VCaP (cell line): ENCODE measurements around the gene NME4.

Experiments used
- H3K27ac ChIP-seq: fragments of 450-650 bp; 2 replicates; pipeline ENCODE4 v1.5.1; 2017
- TF ChIP-seq, protein P1 (sequence below): fragments of 450-650 bp; conservative IDR thresholded peaks from 2 replicates; pipeline ENCODE4 v1.5.1; 2017; ENCODE audit warnings: mild to moderate bottlenecking, moderate library complexity

NME4 gene

DNA sequence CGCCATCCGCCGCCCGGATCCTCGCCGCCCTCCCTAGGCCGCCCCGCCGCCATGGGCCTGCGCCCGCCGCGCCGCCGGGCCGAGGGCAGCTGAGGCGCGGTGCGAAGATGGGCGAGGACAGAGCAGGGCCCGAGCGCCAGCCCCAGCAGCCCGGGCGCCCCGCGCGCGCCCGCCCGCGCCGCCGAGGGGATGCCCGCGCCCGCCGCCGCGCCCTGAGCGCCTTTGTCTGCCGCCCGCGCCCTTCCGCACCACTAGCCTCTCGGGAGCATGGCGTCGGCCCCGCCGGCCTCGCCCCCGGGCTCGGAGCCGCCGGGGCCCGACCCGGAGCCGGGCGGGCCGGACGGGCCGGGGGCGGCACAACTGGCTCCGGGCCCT is 28.7 kb downstream of the NME4 start:
- H3K27ac ChIP-seq = peak overlapping the region; percentile 76
- TF ChIP-seq, protein P1, sequence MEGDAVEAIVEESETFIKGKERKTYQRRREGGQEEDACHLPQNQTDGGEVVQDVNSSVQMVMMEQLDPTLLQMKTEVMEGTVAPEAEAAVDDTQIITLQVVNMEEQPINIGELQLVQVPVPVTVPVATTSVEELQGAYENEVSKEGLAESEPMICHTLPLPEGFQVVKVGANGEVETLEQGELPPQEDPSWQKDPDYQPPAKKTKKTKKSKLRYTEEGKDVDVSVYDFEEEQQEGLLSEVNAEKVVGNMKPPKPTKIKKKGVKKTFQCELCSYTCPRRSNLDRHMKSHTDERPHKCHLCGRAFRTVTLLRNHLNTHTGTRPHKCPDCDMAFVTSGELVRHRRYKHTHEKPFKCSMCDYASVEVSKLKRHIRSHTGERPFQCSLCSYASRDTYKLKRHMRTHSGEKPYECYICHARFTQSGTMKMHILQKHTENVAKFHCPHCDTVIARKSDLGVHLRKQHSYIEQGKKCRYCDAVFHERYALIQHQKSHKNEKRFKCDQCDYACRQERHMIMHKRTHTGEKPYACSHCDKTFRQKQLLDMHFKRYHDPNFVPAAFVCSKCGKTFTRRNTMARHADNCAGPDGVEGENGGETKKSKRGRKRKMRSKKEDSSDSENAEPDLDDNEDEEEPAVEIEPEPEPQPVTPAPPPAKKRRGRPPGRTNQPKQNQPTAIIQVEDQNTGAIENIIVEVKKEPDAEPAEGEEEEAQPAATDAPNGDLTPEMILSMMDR = no peak

GRCh38 chr16:426115-426905 is 29.3 kb downstream of the NME4 start:
- TF ChIP-seq, protein P1 = no peak
- peak overlapping the region; percentile 76 for H3K27ac ChIP-seq

- H3K27ac ChIP-seq = peak overlapping the region; percentile 76; the same call in 1 of the 2 replicates
- TF ChIP-seq, protein P1 = no peak
Measured at GRCh38 chr16:426906-427249, 29.9 kb downstream of the NME4 start.

- peak overlapping the region; percentile 76; the same call in 1 of the 2 replicates for H3K27ac ChIP-seq
- TF ChIP-seq, protein P1 = no peak
Measured at GRCh38 chr16:427250-427649, 30.3 kb downstream of the NME4 start.

DNA sequence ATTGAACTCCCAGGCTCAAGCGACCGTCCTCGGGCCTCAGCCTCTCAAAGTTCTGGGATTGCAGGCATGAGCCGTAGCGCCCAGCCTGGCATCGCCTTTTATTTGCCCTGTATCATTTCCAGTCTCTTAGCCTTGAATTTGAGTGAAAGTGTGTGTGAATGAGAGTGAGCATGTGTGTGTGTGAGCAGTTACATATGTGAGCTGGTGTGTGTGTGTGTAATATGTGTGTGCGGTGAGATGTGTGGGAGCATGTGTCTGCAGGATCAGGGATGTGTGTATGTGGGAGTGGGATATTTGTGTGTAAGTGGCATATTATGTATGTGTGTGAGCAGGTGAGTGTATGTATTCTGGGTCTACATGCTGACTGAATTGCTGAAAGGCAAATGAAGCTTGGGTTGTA is 33.9 kb downstream of the NME4 start:
- TF ChIP-seq, protein P1 = no peak
- H3K27ac ChIP-seq = no peak overlapping the region

DNA sequence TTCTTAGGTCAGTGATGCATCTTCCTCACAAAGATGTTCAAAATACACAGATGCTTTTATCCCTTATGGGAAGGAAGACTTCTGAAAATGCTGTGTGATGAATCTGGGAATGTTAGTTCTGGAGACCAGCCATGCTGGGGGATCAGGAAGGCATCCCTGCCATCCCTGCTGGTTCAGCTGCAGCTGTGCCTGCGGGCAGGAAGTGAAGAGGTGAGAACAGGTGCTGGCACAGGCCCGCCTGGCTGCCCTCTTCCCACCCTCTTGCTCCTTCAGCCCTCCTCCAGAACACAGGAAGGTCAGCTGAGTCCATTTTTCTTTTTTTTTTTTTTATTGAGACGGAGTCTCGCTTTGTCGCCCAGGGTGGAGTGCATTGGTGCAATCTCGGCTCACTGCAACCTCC is 43.6 kb downstream of the NME4 start:
- TF ChIP-seq, protein P1 = no peak
- H3K27ac ChIP-seq = peak overlapping the region; percentile 39

- peak overlapping the region; percentile 39; the same call in 1 of the 2 replicates for H3K27ac ChIP-seq
- TF ChIP-seq, protein P1 = no peak
Measured at GRCh38 chr16:441447-441846, 44.4 kb downstream of the NME4 start.
